ENCODE results near the gene MYH11.
"Not testable (repeated sequence)": the region's sequence is repeated elsewhere in the genome, so short reads cannot be mapped to it uniquely, and the experiment has no call there.

The MYH11 gene

GRCh38 chr16:15658556-15658955 is 198.3 kb downstream of the MYH11 start:
- no peak for DNase-seq (ENCODE audit: low read depth)
- no peak overlapping the region for H3K4me3 ChIP-seq (ENCODE audit: low read depth, low read length)
- TF ChIP-seq MYC (IDR thresholded peaks at IDR 0.05; ENCODE audit: low read depth, low read length) (no peak), MAX (IDR thresholded peaks at IDR 0.05; ENCODE audit: low read depth, low read length) (no peak), POLR2A (IDR thresholded peaks at IDR 0.05; ENCODE audit: extremely low read depth, insufficient read length) (no peak), CTCF (IDR thresholded peaks at IDR 0.05; ENCODE audit: low read depth, low read length) (no peak)

- no peak for DNase-seq (ENCODE audit: low read depth)
- no peak overlapping the region for H3K4me3 ChIP-seq (ENCODE audit: low read depth, low read length)
- TF ChIP-seq MAX (IDR thresholded peaks at IDR 0.05; ENCODE audit: low read depth, low read length) (no peak), POLR2A (IDR thresholded peaks at IDR 0.05; ENCODE audit: extremely low read depth, insufficient read length) (no peak), MYC (IDR thresholded peaks at IDR 0.05; ENCODE audit: low read depth, low read length) (no peak), CTCF (IDR thresholded peaks at IDR 0.05; ENCODE audit: low read depth, low read length) (no peak)
Observed at GRCh38 chr16:15658149-15658548, 198.7 kb downstream of the MYH11 start.

- not testable (repeated sequence) for DNase-seq (ENCODE audit: low read depth); H3K4me3 ChIP-seq (ENCODE audit: low read depth, low read length)
Observed at GRCh38 chr16:15655561-15655960, 201.3 kb downstream of the MYH11 start.

- no peak for TF ChIP-seq CTCF (IDR thresholded peaks at IDR 0.05; ENCODE audit: low read depth, low read length)
- no peak for TF ChIP-seq MYC (IDR thresholded peaks at IDR 0.05; ENCODE audit: low read depth, low read length)
- TF ChIP-seq MAX (IDR thresholded peaks at IDR 0.05; ENCODE audit: low read depth, low read length), result no peak
- TF ChIP-seq POLR2A (IDR thresholded peaks at IDR 0.05; ENCODE audit: extremely low read depth, insufficient read length), result no peak
- no peak overlapping the region for H3K4me3 ChIP-seq (ENCODE audit: low read depth, low read length)
- no peak for DNase-seq (ENCODE audit: low read depth)
Observed at GRCh38 chr16:15654591-15654990, 202.2 kb downstream of the MYH11 start.

GRCh38 chr16:15653227-15653626 is 203.6 kb downstream of the MYH11 start:
- no peak for DNase-seq (ENCODE audit: low read depth)
- TF ChIP-seq CTCF (IDR thresholded peaks at IDR 0.05; ENCODE audit: low read depth, low read length) (no peak), POLR2A (IDR thresholded peaks at IDR 0.05; ENCODE audit: extremely low read depth, insufficient read length) (no peak), MYC (IDR thresholded peaks at IDR 0.05; ENCODE audit: low read depth, low read length) (no peak), MAX (IDR thresholded peaks at IDR 0.05; ENCODE audit: low read depth, low read length) (no peak)
- no peak overlapping the region for H3K4me3 ChIP-seq (ENCODE audit: low read depth, low read length)
